ENCODE data around the gene KDM5A.

The KDM5A gene

GRCh38 chr12:230925-231671, 158.0 kb downstream of the KDM5A start:
- no peak overlapping the region for H3K4me2 ChIP-seq (ENCODE audit: low read length)
- H3K9me3 ChIP-seq (ENCODE audit: control insufficient read depth, low read length): no peaks in the 10 kb centered on the region
- H3K4me3 ChIP-seq (ENCODE audit: low read depth, low read length): no peak overlapping the region
- H3K36me3 ChIP-seq (ENCODE audit: control insufficient read depth, insufficient read depth, low read length): no peaks in the 10 kb centered on the region
- H3K9ac ChIP-seq: no peak overlapping the region
- TF ChIP-seq CTCF (IDR thresholded peaks at IDR 0.05): no peak
- no peaks in the 10 kb centered on the region for H3K79me2 ChIP-seq
- no peaks in the 10 kb centered on the region for H3K27me3 ChIP-seq (ENCODE audit: control insufficient read depth, insufficient read depth, low read length)
- H3K4me1 ChIP-seq: peaks cover 28% of the 10 kb centered on the region
- H2AFZ ChIP-seq: no peak overlapping the region
- no peak overlapping the region for H3K27ac ChIP-seq
